ENCODE measurements around the gene LRRFIP2.

LRRFIP2 gene

GRCh38 chr3:37072892-37073291, 101.5 kb downstream of the LRRFIP2 start:
- peaks cover 0 to 22% of the 10 kb centered on the region in 2 experiments; a peak in 2 of 3 replicates for H3K36me3 ChIP-seq (ENCODE audit: control insufficient read depth in 2 of 2, insufficient read depth in 1 of 2, low read length in 2 of 2)
- H3K4me3 ChIP-seq (ENCODE audit: low read depth, low read length) = no peak overlapping the region; the same call in 1 of the 2 replicates
- H3K27ac ChIP-seq (ENCODE audit: extremely low read depth, low read depth, low read length) = no peak overlapping the region
- no peaks in the 10 kb centered on the region for H3K9me3 ChIP-seq (ENCODE audit: control insufficient read depth, insufficient read depth, low read depth, low read length)
- peaks cover 13% of the 10 kb centered on the region for H3K4me1 ChIP-seq (ENCODE audit: control insufficient read depth, insufficient read depth, low read length)
- CTCF ChIA-PET = interaction anchor here (0.6 to 0.7 kb wide), 2 partner anchors 27 to 51 kb away, joined by 3 read pairs; no protein-coding TSS in a partner anchor
- TF ChIP-seq WT1 (tag by site-specific recombination; IDR thresholded peaks at IDR 0.05) (peak; percentile 38; the same call in 1 of the 2 replicates), GLIS1 (tag by site-specific recombination; IDR thresholded peaks at IDR 0.05) (no peak), ZNF366 (tag by site-specific recombination; conservative IDR thresholded peaks at IDR 0.05) (0 out of 2 replicates have a peak, but pooled peaks have one; percentile 13), ZNF600 (tag by site-specific recombination; IDR thresholded peaks at IDR 0.05) (peak; percentile 61; the same call in 1 of the 2 replicates), ZBTB7A (tag by site-specific recombination; IDR thresholded peaks at IDR 0.05; ENCODE audit: low read depth) (no peak), PRDM1 (tag by site-specific recombination; IDR thresholded peaks at IDR 0.05) (peak; percentile 34; the same call in 1 of the 2 replicates), ZNF121 (tag by site-specific recombination; IDR thresholded peaks at IDR 0.05) (no peak), ZNF514 (tag by site-specific recombination; IDR thresholded peaks at IDR 0.05) (no peak)
- POLR2A ChIA-PET = no interaction called here

DNA sequence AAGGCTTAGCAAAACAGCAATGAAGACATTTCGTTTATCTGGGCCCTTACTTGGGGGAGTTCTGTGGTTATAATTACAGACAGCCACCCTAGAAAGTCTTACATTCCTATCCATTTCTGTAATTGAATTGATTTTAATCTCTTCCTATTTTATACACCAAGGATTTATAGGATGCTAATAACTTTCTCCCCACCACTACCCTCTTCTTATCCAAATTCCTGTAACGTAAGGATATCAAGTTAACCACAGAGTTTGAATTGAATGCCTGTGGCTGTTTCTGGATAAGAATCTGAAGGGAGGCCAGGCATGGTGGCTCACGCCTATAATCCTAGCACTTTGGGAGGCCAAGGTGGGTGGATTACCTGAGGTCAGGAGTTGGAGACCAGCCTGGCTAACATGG, 102.5 kb downstream of the LRRFIP2 start:
- no peak overlapping the region for H3K27ac ChIP-seq (ENCODE audit: extremely low read depth, low read depth, low read length)
- H3K36me3 ChIP-seq (ENCODE audit: control insufficient read depth in 2 of 2, insufficient read depth in 1 of 2, low read length in 2 of 2) = peaks cover 0 to 22% of the 10 kb centered on the region in 2 experiments; a peak in 2 of 3 replicates
- POLR2A ChIA-PET = interaction anchor here (0.6 kb wide), 1 partner anchor 124 kb away, joined by 3 read pairs; no protein-coding TSS in a partner anchor

More for the DNA sequence above, 102.5 kb downstream of the LRRFIP2 start:
- CTCF ChIA-PET = interaction anchor here (0.6 kb wide), 3 partner anchors 32 to 132 kb away, joined by 3 to 7 read pairs (median 3); no protein-coding TSS in a partner anchor
- TF ChIP-seq MZF1 (tag by site-specific recombination; IDR thresholded peaks at IDR 0.05; ENCODE audit: borderline replicate concordance) (no peak), ZNF529 (tag by site-specific recombination; IDR thresholded peaks at IDR 0.05; ENCODE audit: insufficient replicate concordance) (no peak), ZNF785 (tag by site-specific recombination; IDR thresholded peaks at IDR 0.05) (no peak), ZNF623 (tag by site-specific recombination; IDR thresholded peaks at IDR 0.05) (no peak), ZNF335 (tag by site-specific recombination; conservative IDR thresholded peaks at IDR 0.05) (no peak), ZFHX2 (tag by site-specific recombination; conservative IDR thresholded peaks at IDR 0.05) (no peak), HOXA7 (CRISPR knock-in tag; IDR thresholded peaks at IDR 0.05; ENCODE audit: borderline replicate concordance) (no peak), ZNF518A (tag by site-specific recombination; conservative IDR thresholded peaks at IDR 0.05; ENCODE audit: low read depth) (no peak), ZNF354C (tag by site-specific recombination; IDR thresholded peaks at IDR 0.05; ENCODE audit: borderline replicate concordance, low read depth) (no peak), ELK4 (IDR thresholded peaks at IDR 0.05; ENCODE audit: borderline replicate concordance, low read depth, low read length) (no peak), ZNF157 (tag by site-specific recombination; IDR thresholded peaks at IDR 0.05) (no peak), ZNF510 (tag by site-specific recombination; IDR thresholded peaks at IDR 0.05; ENCODE audit: insufficient replicate concordance) (no peak), ZNF133 (tag by site-specific recombination; IDR thresholded peaks at IDR 0.05) (no peak)
- TF ChIP-seq, protein P1, sequence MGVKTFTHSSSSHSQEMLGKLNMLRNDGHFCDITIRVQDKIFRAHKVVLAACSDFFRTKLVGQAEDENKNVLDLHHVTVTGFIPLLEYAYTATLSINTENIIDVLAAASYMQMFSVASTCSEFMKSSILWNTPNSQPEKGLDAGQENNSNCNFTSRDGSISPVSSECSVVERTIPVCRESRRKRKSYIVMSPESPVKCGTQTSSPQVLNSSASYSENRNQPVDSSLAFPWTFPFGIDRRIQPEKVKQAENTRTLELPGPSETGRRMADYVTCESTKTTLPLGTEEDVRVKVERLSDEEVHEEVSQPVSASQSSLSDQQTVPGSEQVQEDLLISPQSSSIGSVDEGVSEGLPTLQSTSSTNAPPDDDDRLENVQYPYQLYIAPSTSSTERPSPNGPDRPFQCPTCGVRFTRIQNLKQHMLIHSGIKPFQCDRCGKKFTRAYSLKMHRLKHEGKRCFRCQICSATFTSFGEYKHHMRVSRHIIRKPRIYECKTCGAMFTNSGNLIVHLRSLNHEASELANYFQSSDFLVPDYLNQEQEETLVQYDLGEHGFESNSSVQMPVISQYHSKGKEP (tag by site-specific recombination; IDR thresholded peaks at IDR 0.05) = no peak
- TF ChIP-seq, protein P2, sequence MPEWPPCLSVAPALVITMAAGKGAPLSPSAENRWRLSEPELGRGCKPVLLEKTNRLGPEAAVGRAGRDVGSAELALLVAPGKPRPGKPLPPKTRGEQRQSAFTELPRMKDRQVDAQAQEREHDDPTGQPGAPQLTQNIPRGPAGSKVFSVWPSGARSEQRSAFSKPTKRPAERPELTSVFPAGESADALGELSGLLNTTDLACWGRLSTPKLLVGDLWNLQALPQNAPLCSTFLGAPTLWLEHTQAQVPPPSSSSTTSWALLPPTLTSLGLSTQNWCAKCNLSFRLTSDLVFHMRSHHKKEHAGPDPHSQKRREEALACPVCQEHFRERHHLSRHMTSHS (tag by site-specific recombination; IDR thresholded peaks at IDR 0.05) = no peak
- Histone ChIP-seq H3K4me3 (ENCODE audit: low read depth, low read length) (no peak overlapping the region), H3K9me3 (ENCODE audit: control insufficient read depth, insufficient read depth, low read depth, low read length) (no peaks in the 10 kb centered on the region), H3K4me1 (ENCODE audit: control insufficient read depth, insufficient read depth, low read length) (peaks cover 13% of the 10 kb centered on the region)

Data from HEK293 (cell line).